Mesodermal cell (in vitro differentiated cells): ENCODE data around the gene RPN2.

ENCODE experiments used
- H3K27ac ChIP-seq: 2 replicates; pipeline ENCODE4 v1.7.0; 2013; ENCODE audit warnings: mild to moderate bottlenecking, low read depth, low read length, moderate library complexity; ENCODE audit not compliant: severe bottlenecking
- H3K36me3 ChIP-seq: 2 replicates; pipeline ENCODE4 v1.7.1; 2013; ENCODE audit warnings: mild to moderate bottlenecking, low read length, moderate library complexity; ENCODE audit not compliant: control insufficient read depth, insufficient read depth
- H3K4me1 ChIP-seq: one replicate; pipeline ENCODE4 v1.7.1; 2013; ENCODE audit warnings: mild to moderate bottlenecking, low read length; ENCODE audit not compliant: insufficient read depth, control insufficient read depth, poor library complexity, severe bottlenecking
- H3K4me3 ChIP-seq: 2 replicates; pipeline ENCODE4 v1.7.0; 2013; ENCODE audit warnings: low read length, control low read depth, mild to moderate bottlenecking; ENCODE audit not compliant: insufficient read depth, poor library complexity, severe bottlenecking; ENCODE audit errors: extremely low read depth
- H3K9me3 ChIP-seq: 2 replicates; pipeline ENCODE4 v1.7.1; 2013; ENCODE audit warnings: mild to moderate bottlenecking, low read length, moderate library complexity; ENCODE audit not compliant: control insufficient read depth
- WGBS, 2 experiments: methylation state at CpG; one replicate each; pipeline ENCODE4 v1.1.5; 2013; ENCODE audit warnings: missing lambda C conversion rate in 2 of 2; ENCODE audit not compliant: insufficient coverage in 2 of 2; 5-methylcytosine and 5-hydroxymethylcytosine counted together

The RPN2 gene

DNA sequence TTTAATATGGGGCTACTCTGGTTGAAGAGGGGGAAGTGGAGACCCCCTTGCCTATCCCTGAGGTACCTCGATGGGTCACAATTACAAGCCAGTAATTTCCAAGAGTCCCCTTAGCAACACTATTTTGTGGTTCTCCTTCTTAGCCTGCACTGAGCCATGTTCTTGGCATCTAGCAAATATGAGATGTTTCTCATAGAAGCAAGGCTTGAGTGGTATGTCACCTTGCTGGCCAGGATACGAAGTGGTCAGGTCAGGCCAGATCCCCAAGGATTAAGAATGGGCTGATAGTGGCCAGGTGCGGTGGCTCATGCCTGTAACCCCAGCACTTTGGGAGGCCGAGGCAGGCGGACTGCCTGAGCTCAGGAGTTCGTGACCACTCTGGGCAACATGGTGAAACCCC is 84.6 kb downstream of the RPN2 start:
- Histone ChIP-seq H3K4me1 (no peaks in the 10 kb centered on the region), H3K36me3 (no peaks in the 10 kb centered on the region), H3K9me3 (no peaks in the 10 kb centered on the region), H3K27ac (no peak overlapping the region), H3K4me3 (no peak overlapping the region)
- 87 to 100% methylated on average over 2 to 4 of the region's 6 CpGs for WGBS, 2 experiments

DNA sequence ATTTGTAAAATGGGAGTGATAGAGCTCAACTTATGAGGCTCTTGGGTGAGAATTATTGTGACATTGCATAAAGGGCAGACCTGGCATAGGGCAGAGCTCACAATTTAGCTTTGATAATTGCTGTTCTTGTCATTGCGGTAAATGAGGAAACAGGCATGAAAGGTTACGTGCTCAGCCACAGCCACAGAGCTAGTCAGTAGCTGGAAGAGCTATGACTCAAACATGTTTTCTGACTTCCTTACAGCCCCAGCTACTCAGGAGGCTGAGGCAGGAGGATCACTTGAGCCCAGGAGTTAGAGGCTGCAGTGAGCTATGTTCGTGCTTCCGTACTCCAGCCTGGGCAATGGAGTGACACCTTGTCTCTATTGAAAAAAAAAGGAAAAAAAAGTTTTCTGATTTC is 86.0 kb downstream of the RPN2 start:
- H3K36me3 ChIP-seq, result no peaks in the 10 kb centered on the region
- H3K4me3 ChIP-seq, result no peak overlapping the region
- no peaks in the 10 kb centered on the region for H3K9me3 ChIP-seq
- 97 to 100% methylated on average over 4 of the region's 4 CpGs for WGBS, 2 experiments
- no peak overlapping the region for H3K27ac ChIP-seq
- peaks cover 4% of the 10 kb centered on the region for H3K4me1 ChIP-seq

DNA sequence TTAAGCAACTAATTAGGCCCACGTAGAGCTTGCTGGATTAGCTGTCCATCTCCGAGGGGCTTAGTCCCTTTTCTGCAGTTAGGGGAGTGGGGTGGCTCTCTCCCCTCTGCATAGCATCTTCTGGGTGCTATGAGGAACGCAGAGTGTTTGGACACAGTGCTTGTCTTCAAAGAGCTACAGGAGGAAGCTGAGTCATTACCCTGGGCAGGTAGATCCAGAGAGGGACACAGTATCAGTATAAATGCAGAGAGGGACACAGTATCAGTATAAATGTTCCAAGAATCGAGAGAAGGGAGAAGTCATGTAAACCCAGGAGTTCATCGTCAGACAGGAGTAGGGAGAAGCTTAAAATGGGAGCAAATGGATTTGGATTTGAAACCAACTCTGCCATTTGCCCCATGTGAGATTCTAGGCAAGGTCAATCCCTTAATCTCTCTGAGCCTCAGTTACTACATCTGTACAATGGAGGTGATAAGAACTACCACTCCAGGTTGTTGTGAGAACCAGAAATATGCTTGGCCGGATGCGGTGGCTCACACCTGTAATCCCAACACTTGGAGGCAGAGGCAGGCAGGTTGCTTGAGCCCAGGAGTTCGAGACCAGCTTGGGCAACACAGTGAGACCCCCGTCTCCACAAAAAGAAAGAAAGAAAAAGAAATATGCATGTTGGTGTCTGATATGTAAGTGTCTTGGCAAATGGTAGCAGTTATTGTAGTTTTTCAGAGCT is 88.0 kb downstream of the RPN2 start:
- no peaks in the 10 kb centered on the region for H3K36me3 ChIP-seq
- WGBS, 2 experiments, result 86 to 98% methylated on average over 5 to 8 of the region's 9 CpGs
- H3K4me3 ChIP-seq, result no peak overlapping the region
- H3K9me3 ChIP-seq, result no peaks in the 10 kb centered on the region
- H3K4me1 ChIP-seq, result peaks cover 10% of the 10 kb centered on the region
- H3K27ac ChIP-seq, result no peak overlapping the region

DNA sequence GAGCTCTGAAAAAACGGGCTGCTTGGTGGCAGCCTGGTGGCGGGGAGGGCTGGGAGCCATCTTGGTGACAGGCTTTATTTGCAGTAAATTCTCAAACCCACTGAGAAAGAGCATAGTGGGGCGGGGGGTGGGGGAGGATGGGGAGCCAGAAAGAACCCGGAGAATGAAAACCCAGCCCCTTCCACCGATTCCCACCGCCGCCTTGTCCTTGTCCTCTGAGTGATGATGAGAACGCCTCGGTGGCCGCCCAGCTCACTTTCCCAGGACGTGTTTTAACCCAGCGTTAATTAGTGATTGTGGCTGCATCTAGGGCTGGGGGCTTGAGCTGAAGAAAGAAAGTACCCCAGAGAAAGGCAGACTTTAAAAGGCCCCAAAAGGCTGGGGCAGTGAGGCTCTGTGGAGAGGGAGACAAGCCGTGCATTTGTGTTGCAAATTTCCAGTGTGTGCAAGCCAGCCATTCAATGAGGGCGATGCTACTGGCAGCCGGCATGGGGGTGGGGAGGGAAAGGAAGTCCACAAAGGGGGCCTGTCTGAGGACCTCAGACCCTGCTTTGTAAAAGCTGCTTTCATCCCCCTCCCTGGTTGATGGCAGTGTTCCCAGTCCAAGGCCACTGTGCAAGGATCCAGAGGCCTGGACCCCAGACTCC is 88.7 kb downstream of the RPN2 start:
- Histone ChIP-seq H3K9me3 (no peaks in the 10 kb centered on the region), H3K27ac (no peak overlapping the region), H3K4me3 (no peak overlapping the region), H3K36me3 (no peaks in the 10 kb centered on the region), H3K4me1 (peaks cover 10% of the 10 kb centered on the region)
- WGBS, 2 experiments, result 39 to 42% methylated on average over 7 to 12 of the region's 15 CpGs

DNA sequence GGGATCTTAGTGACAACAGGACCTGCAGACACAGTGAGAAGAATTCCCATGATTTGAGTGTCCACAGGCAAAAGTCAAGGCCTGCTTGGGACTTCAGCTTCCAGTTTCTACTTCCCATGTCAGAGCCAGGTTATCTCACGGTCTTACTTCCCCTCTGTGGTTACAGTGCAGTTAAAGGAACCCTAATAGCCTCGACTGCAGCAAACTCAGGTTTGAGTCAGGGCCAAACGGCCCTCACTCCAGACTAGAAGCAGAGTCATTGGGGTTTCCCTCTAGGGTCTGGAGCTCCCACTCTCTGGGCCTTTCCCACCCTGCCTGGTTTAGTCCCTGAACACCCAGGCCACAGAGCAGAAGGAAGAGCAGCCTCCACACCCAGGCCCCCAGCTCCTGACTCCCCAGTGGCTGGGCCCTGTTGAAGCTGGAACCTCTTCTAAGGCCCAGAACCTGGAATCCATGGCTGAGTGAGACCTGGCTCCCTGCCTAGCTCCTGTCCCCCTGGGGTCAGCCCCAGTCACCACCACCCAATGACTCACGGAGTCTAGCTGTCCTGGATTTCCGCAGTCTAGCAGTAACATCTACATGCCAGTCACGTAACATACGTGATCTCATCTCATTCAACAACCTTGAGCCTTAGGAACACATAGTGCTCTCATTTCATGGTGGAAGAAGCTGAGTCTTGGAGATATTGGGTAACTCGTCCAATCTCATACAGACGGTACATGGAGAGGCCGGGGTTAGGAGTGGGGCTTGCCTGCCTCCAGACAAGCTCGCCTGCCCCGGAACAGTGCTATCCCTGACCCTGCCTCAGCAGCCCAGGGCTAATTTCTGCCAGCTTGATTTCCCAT is 91.7 kb downstream of the RPN2 start:
- H3K4me1 ChIP-seq, result peaks cover 10% of the 10 kb centered on the region
- H3K4me3 ChIP-seq, result no peak overlapping the region
- no peaks in the 10 kb centered on the region for H3K9me3 ChIP-seq
- WGBS, 2 experiments, result 93 to 94% methylated on average over 9 to 12 of the region's 12 CpGs
- no peaks in the 10 kb centered on the region for H3K36me3 ChIP-seq
- H3K27ac ChIP-seq, result no peak overlapping the region

DNA sequence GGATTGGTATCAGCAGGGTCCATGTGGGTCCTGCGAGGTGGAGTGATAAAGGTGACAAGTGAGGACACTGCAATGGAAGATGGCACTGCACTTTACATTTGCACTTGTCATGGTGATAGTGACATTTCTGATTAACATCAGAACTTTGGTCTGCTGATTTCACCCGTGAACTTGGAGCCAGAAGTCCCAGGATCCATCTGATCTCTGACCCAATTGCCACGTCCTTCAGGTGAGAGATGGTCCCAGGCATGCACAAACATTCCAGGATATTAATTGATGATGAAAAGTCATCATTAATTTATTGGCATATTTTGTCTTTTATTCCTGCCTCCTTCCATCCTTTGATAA is 92.3 kb downstream of the RPN2 start:
- H3K4me1 ChIP-seq, result peaks cover 10% of the 10 kb centered on the region
- 93 to 94% methylated on average over 2 of the region's 3 CpGs for WGBS, 2 experiments
- no peak overlapping the region for H3K27ac ChIP-seq
- no peaks in the 10 kb centered on the region for H3K36me3 ChIP-seq
- no peaks in the 10 kb centered on the region for H3K9me3 ChIP-seq
- no peak overlapping the region for H3K4me3 ChIP-seq

DNA sequence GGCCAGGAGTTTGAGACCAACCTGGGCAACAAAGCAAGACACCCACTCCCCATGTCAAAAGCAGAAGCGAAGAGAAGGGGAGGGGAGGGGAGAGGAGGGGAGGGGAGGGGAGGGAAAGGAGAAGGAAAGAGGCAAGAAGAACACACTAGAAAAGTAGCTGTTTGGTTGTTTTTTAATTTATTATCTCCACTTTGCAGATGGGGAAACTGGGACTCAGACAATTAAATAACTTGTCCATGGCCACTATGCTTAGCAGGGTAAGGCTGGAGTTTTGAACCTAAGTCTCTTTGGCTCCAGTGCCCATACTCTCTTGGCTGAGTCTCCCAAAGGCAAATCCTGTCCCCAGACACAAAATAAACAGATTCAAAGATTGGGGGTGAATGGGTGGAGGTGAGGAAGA is 94.9 kb downstream of the RPN2 start:
- Histone ChIP-seq H3K27ac (no peak overlapping the region), H3K9me3 (no peaks in the 10 kb centered on the region), H3K4me3 (no peak overlapping the region), H3K4me1 (peaks cover 10% of the 10 kb centered on the region), H3K36me3 (no peaks in the 10 kb centered on the region)
- WGBS, 2 experiments, result no CpG with 5 or more reads among the region's 1 CpG

DNA sequence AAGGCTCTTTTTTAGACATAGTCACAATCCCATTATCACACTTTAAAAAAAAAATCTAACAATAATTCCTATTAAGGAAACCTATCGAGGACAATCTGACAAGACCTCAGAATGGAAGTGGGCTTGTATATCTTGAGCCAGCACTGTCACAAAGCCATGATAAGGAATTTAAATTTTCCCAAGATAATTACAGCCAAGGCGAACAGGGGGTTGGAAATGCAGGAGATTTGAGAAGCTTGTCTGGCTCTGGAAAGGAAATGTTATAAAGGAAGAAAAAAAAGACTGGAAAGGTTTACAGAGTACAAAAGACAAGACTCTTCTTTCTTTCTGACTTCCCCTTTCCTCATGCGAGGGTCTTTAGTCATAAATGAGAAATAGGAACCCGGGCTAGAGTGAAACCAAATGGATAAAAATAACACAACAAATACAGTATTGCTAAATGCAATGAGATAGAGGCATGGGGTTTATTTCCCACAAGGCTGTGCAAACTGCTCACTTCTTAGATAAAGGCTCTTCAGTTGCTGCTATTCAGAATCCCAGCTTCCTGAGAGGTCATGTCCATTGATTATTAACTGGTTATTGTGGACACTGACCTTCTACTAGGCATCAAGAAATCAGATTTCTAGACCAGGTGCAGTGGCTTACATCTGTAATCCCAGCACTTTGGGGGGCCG is 95.9 kb downstream of the RPN2 start:
- Histone ChIP-seq H3K36me3 (no peaks in the 10 kb centered on the region), H3K4me1 (peaks cover 7% of the 10 kb centered on the region), H3K4me3 (no peak overlapping the region), H3K27ac (no peak overlapping the region), H3K9me3 (no peaks in the 10 kb centered on the region)
- WGBS, 2 experiments, result 82 to 83% methylated on average over 1 to 2 of the region's 5 CpGs

DNA sequence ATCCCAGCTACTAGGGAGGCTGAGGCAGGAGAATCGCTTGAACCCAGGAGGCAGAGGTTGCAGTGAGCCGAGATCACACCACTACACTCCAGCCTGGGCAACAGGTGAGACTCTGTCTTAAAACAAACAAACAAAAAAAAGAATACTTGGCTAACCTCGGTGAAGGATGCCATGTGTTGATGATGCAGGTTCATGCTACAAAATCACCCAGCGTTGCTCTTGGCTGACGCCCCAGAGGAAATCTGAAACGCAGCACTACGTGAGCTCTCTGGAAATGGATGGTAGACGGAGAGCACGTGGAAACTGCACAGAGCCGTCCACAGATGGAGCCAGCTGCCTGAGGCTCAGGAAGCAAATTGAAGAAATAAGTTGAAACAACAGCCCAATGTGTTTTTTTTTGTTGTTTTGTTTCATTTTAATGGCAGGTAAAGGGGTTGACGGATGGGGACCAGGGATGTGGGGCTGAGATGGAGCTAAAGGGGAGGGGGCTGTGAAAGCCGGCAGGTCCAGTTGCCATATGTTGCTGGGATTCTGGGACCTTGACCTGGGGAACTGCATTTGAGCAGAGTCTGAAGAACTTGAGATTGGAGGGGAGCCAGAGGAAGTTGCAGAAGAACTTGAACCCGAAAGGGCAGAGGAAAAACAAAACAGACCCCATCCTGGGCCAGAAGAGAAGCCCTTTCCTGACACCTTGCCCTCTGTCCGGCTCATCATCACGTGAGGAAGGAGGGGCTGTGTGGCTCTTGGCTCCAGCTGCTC is 97.5 kb downstream of the RPN2 start:
- Histone ChIP-seq H3K4me3 (no peak overlapping the region), H3K4me1 (peaks cover 5% of the 10 kb centered on the region), H3K9me3 (no peaks in the 10 kb centered on the region), H3K36me3 (no peaks in the 10 kb centered on the region), H3K27ac (no peak overlapping the region)
- WGBS, 2 experiments, result 87 to 90% methylated on average over 13 to 14 of the region's 15 CpGs

DNA sequence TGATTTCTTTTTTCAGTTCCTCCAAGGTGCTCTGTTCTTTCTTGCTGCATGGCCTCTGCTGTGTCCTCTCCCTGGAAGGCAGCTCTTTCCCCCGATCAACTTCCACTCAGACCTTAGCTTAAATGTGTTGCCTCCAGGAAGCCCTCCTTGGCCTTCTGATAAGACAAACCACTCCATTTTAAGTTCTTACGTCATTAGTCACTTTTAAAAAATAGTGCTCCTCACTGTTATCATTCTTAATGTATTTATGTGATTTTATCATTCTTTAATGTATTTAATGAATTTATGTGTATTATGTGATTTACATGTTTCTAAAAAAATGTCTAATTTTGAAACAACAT is 98.1 kb downstream of the RPN2 start:
- Histone ChIP-seq H3K9me3 (no peaks in the 10 kb centered on the region), H3K27ac (no peak overlapping the region), H3K36me3 (no peaks in the 10 kb centered on the region), H3K4me1 (peaks cover 5% of the 10 kb centered on the region), H3K4me3 (no peak overlapping the region)
- WGBS, 2 experiments, result 67 to 100% methylated on average over 1 of the region's 2 CpGs
